Bronchial epithelial cell (primary cell): ENCODE data around the gene MCM3AP. TPM values are rescaled to one million over a fixed set of nuclear protein-coding genes. Genes with fewer than 3 reads are reported as not detected.

Experiments used
- DNase-seq: peaks from one replicate; pipeline ENCODE4 v3.0.0-alpha.2; 2010; ENCODE audit warnings: low read depth
- FAIRE-seq: peaks from 2 replicates; lab custom pipeline; 2011; peaks lifted over from hg19 to GRCh38; lab: Jason Lieb, UNC
- H3K27me3 ChIP-seq: 2 replicates; pipeline ENCODE4 v1.5.1; 2011; ENCODE audit warnings: low read length; ENCODE audit not compliant: control insufficient read depth, insufficient read depth
- H3K36me3 ChIP-seq: 2 replicates; pipeline ENCODE4 v1.5.1; 2011; ENCODE audit warnings: low read length; ENCODE audit not compliant: control insufficient read depth, insufficient read depth
- H3K4me3 ChIP-seq: 2 replicates; pipeline ENCODE4 v1.5.1; 2011; ENCODE audit warnings: mild to moderate bottlenecking, low read depth, low read length, control low read depth
- CTCF ChIP-seq: IDR thresholded peaks from 2 replicates; pipeline ENCODE4 v1.5.1; 2011; ENCODE audit warnings: mild to moderate bottlenecking, moderate library complexity, low read length, control low read depth, inconsistent platforms; ENCODE audit not compliant: insufficient read depth, severe bottlenecking
- total RNA-seq: library from RNA; depleted of rRNA; stranded (reverse); fragments of >200 nt; gene quantifications from 2 replicates; pipeline ENCODE4 v1.2.1, GENCODE V29; 2014

MCM3AP gene
- total RNA-seq, 1 donor from 2014 or later = 70.8 TPM

- FAIRE-seq (no peak), DNase-seq (no peak)
- Histone ChIP-seq H3K4me3 (no peak overlapping the region), H3K27me3 (no peaks in the 10 kb centered on the region), H3K36me3 (peaks cover 32% of the 10 kb centered on the region)
- no peak for TF ChIP-seq CTCF
These were observed 90.8 kb downstream of the MCM3AP start for GRCh38 chr21:46194374-46195334.

- no peaks in the 10 kb centered on the region for H3K27me3 ChIP-seq
- no peak for TF ChIP-seq CTCF
- no peak overlapping the region for H3K4me3 ChIP-seq
- DNase-seq (no peak), FAIRE-seq (no peak)
- peaks cover 30% of the 10 kb centered on the region for H3K36me3 ChIP-seq
These were observed 91.5 kb downstream of the MCM3AP start for GRCh38 chr21:46193829-46194373.

GRCh38 chr21:46191686-46192575 lies 93.5 kb downstream of the MCM3AP start:
- TF ChIP-seq CTCF = no peak
- Histone ChIP-seq H3K4me3 (no peak overlapping the region), H3K36me3 (peaks cover 30% of the 10 kb centered on the region), H3K27me3 (no peaks in the 10 kb centered on the region)
- no peak for FAIRE-seq
- DNase-seq = no peak

GRCh38 chr21:46191257-46191685 lies 94.1 kb downstream of the MCM3AP start:
- H3K36me3 ChIP-seq = peaks cover 25% of the 10 kb centered on the region

More at GRCh38 chr21:46191257-46191685, 94.1 kb downstream of the MCM3AP start:
- TF ChIP-seq CTCF = no peak
- FAIRE-seq (no peak), DNase-seq (peak; percentile 58)
- Histone ChIP-seq H3K4me3 (no peak overlapping the region), H3K27me3 (no peaks in the 10 kb centered on the region)
